ENCODE measurements around the gene SIRT1. TPM values are rescaled to one million over a fixed set of nuclear protein-coding genes. Genes with fewer than 3 reads are reported as not detected.

The SIRT1 gene

Small RNA genes lying within 50 kb of the gene (small RNA-seq; reads per million reads assigned to genes)
- gene RNU6-523P (ENCODE audit: insufficient read depth), result not detected

Data from mesendoderm (in vitro differentiated cells).